ENCODE results near the gene CDR2L. TPM values are rescaled to one million over a fixed set of nuclear protein-coding genes. Genes with fewer than 3 reads are reported as not detected.

The CDR2L gene
- total RNA-seq, 2 experiments from 2014 or later, result 0.08 TPM; not detected in 1

GRCh38 chr17:75019146-75019545 lies 31.7 kb downstream of the CDR2L start:
- H3K4me3 Mint-ChIP-seq, result no peak overlapping the region
- Histone ChIP-seq H3K36me3 (ENCODE audit: insufficient read depth, low read length) (peaks cover 55% of the 10 kb centered on the region), H3K27ac (ENCODE audit: low read depth in 1 of 2, low read length in 2 of 2) (no peak overlapping the region), H3K4me1 (ENCODE audit: insufficient read depth, low read length) (no peaks in the 10 kb centered on the region), H3K27me3 (ENCODE audit: control insufficient read depth in 1 of 2, insufficient read depth in 2 of 2, low read length in 2 of 2) (no peaks in the 10 kb centered on the region), H3K4me3 (ENCODE audit: low read length) (no peak overlapping the region), H3K9me3 (ENCODE audit: control insufficient read depth in 1 of 2, insufficient read depth in 1 of 2, low read length in 2 of 2) (no peaks in the 10 kb centered on the region)
- ChIA-PET POLR2A (interaction anchor here (0.8 kb wide), 1 partner anchor 32 kb away, joined by 3 read pairs; the partner anchor contains the start of gene CDR2L), CTCF (no interaction called here)
- no peak for DNase-seq
- no peaks in the 10 kb centered on the region for H3K27me3 Mint-ChIP-seq
- intact Hi-C loops (cut with DNase I, micrococcal nuclease), result no loop called here
- no peak overlapping the region for H3K27ac Mint-ChIP-seq
- no peaks in the 10 kb centered on the region for H3K9me3 Mint-ChIP-seq
- ATAC-seq (ENCODE audit: poor library complexity), result no peak
- peaks cover 72% of the 10 kb centered on the region for H3K36me3 Mint-ChIP-seq (ENCODE audit: low read depth)
- no peak for TF ChIP-seq CTCF (IDR thresholded peaks at IDR 0.05)
- H3K4me1 Mint-ChIP-seq (ENCODE audit: low read depth), result peaks cover 25% of the 10 kb centered on the region

GRCh38 chr17:75019710-75020109 lies 32.3 kb downstream of the CDR2L start:
- Histone ChIP-seq H3K4me1 (ENCODE audit: insufficient read depth, low read length) (peaks cover 2% of the 10 kb centered on the region), H3K9me3 (ENCODE audit: control insufficient read depth in 1 of 2, insufficient read depth in 1 of 2, low read length in 2 of 2) (no peaks in the 10 kb centered on the region), H3K36me3 (ENCODE audit: insufficient read depth, low read length) (peaks cover 55% of the 10 kb centered on the region), H3K27ac (ENCODE audit: low read depth in 1 of 2, low read length in 2 of 2) (no peak overlapping the region), H3K27me3 (ENCODE audit: control insufficient read depth in 1 of 2, insufficient read depth in 2 of 2, low read length in 2 of 2) (no peaks in the 10 kb centered on the region), H3K4me3 (ENCODE audit: low read length) (no peak overlapping the region)
- ATAC-seq (ENCODE audit: poor library complexity) (no peak), DNase-seq (no peak)
- Mint-ChIP-seq H3K27ac (no peak overlapping the region), H3K9me3 (no peaks in the 10 kb centered on the region), H3K36me3 (ENCODE audit: low read depth) (peaks cover 71% of the 10 kb centered on the region), H3K4me1 (ENCODE audit: low read depth) (peaks cover 29% of the 10 kb centered on the region), H3K4me3 (no peak overlapping the region), H3K27me3 (no peaks in the 10 kb centered on the region)
- intact Hi-C loops (cut with DNase I, micrococcal nuclease), result no loop called here
- POLR2A ChIA-PET, result interaction anchor here (0.8 kb wide), 1 partner anchor 33 kb away, joined by 3 read pairs; the partner anchor contains the start of gene CDR2L
- CTCF ChIA-PET, result interaction anchor here (0.9 kb wide), 1 partner anchor 12 kb away, joined by 3 read pairs; no protein-coding TSS in a partner anchor
- no peak for TF ChIP-seq CTCF (IDR thresholded peaks at IDR 0.05)

- peaks cover 55% of the 10 kb centered on the region for H3K36me3 ChIP-seq (ENCODE audit: insufficient read depth, low read length)
- no peak for ATAC-seq (ENCODE audit: poor library complexity)
- POLR2A ChIA-PET, result no interaction called here
Observed at GRCh38 chr17:75020331-75021110, 33.1 kb downstream of the CDR2L start.

More at GRCh38 chr17:75020331-75021110, 33.1 kb downstream of the CDR2L start:
- no peaks in the 10 kb centered on the region for H3K9me3 ChIP-seq (ENCODE audit: control insufficient read depth in 1 of 2, insufficient read depth in 1 of 2, low read length in 2 of 2)
- no peaks in the 10 kb centered on the region for H3K27me3 ChIP-seq (ENCODE audit: control insufficient read depth in 1 of 2, insufficient read depth in 2 of 2, low read length in 2 of 2)
- no peak for TF ChIP-seq CTCF (IDR thresholded peaks at IDR 0.05)
- H3K4me3 ChIP-seq (ENCODE audit: low read length), result no peak overlapping the region
- DNase-seq, result no peak
- H3K27ac ChIP-seq (ENCODE audit: low read depth in 1 of 2, low read length in 2 of 2), result no peak overlapping the region
- no peak overlapping the region for H3K27ac Mint-ChIP-seq
- H3K4me3 Mint-ChIP-seq, result no peak overlapping the region
- CTCF ChIA-PET, result interaction anchor here (0.7 to 0.9 kb wide), 2 partner anchors 8 to 13 kb away, joined by 3 read pairs; partner anchors contain the start of gene MRPL58
- peaks cover 67% of the 10 kb centered on the region for H3K36me3 Mint-ChIP-seq (ENCODE audit: low read depth)
- peaks cover 10% of the 10 kb centered on the region for H3K4me1 ChIP-seq (ENCODE audit: insufficient read depth, low read length)
- H3K9me3 Mint-ChIP-seq, result no peaks in the 10 kb centered on the region
- no peaks in the 10 kb centered on the region for H3K27me3 Mint-ChIP-seq
- intact Hi-C loops (cut with DNase I, micrococcal nuclease), result no loop called here
- peaks cover 29% of the 10 kb centered on the region for H3K4me1 Mint-ChIP-seq (ENCODE audit: low read depth)
